Urothelium cell line (cell line): ENCODE data around the gene KRT3.

ENCODE experiments used
- DNase-seq: peaks from one replicate; pipeline ENCODE4 v3.0.0; 2011; ENCODE audit warnings: low spot score, mixed read lengths
- FAIRE-seq: peaks from 2 replicates; lab custom pipeline; 2011; peaks lifted over from hg19 to GRCh38; lab: Jason Lieb, UNC

Gene KRT3

DNA sequence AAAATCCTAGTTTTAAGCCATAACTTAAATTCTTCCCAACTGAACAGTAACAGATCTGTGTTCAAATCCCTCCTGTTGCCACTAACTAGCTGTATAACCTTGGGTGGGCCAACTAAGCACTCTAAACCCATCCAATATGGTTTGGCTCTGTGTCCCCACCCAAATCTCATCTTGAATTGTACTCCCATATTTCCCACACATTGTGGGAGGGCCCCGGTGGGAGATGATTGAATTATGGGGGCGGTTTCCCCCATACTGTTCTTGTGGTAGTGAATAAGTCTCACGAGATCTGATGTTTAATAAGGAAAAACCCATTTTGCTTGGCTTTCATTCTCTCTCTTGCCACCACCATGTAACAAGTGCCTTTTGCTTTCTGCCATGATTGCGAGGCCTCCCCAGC is 19.2 kb upstream of the KRT3 start:
- FAIRE-seq, result no peak
- DNase-seq, result no peak

- FAIRE-seq (no peak), DNase-seq (no peak)
These were observed 18.8 kb upstream of the KRT3 start for GRCh38 chr12:52814710-52815155.

- FAIRE-seq (no peak), DNase-seq (no peak)
These were observed 18.2 kb upstream of the KRT3 start, which contains the start of gene KRT4 for GRCh38 chr12:52813885-52814709. TSS of gene KRT4 (minus strand) at chr12:52814116. CDS start at chr12:52814058, 58 bp downstream.

DNA sequence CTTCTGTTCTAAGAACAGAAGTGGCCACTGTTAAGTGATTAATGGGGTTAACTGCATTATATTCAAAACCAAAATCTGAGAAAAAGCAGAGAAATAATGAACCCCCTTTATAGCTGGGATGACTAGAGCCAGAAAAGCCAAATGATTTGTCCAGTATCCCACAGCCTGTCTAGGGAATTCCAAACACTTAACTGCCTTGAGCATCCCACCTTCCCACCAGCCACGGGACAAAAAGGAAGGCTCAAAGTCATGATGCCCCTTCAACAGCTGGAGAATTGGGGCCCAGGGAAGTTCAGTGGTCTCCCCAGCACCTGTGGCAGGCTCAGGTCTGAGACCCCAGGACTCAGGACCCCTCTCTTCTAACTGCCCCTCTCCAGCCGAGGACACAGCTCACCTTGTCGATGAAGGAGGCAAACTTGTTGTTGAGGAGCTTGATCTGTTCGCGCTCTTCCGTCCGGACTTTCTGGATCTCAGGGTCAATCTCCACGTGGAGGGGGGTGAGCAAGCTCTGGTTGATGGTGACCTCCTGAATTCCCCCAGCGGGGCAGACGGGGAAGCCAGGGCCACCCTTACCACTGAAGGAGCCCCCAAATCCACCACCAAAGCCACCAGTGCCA is 17.4 kb upstream of the KRT3 start:
- DNase-seq (no peak), FAIRE-seq (no peak)

- DNase-seq (no peak), FAIRE-seq (no peak)
These were observed 16.8 kb upstream of the KRT3 start for GRCh38 chr12:52812749-52813148.

DNA sequence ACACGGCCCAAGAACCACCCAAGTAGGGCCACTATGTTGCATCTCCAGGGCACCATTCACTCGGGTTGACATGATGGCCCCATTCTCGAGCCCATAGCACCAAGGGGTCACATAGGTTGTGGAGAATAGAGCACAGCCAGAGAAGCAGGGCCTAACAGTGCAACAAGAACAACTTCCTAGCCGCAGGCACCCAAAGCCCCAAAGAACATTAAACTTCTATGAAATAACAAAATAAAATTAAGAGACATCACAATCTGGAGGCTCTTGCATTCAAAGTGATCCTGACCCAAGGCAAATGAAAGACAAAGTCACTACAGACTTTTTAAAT is 16.1 kb upstream of the KRT3 start:
- DNase-seq (no peak), FAIRE-seq (no peak)

GRCh38 chr12:52811191-52812072 is 15.5 kb upstream of the KRT3 start:
- FAIRE-seq (no peak), DNase-seq (no peak)

DNA sequence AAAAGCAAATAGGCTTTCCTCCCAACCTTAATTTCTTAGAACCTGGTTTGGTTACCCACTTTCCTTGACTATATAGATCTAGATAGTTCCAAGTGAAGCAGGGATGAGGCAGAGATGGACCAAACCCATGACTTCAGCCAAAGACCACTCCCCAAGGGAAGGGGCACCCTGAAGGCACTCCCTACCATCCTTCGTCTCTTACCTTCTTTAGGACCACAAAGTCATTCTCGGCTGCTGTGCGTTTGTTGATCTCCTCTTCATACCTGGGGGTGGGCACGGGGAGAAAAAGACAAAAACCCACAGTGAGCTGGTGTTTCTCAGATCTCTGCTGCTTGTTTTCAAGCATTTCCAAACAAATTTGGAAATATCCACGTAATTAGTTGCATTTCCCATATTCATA is 14.6 kb upstream of the KRT3 start:
- no peak for DNase-seq
- FAIRE-seq, result no peak

DNA sequence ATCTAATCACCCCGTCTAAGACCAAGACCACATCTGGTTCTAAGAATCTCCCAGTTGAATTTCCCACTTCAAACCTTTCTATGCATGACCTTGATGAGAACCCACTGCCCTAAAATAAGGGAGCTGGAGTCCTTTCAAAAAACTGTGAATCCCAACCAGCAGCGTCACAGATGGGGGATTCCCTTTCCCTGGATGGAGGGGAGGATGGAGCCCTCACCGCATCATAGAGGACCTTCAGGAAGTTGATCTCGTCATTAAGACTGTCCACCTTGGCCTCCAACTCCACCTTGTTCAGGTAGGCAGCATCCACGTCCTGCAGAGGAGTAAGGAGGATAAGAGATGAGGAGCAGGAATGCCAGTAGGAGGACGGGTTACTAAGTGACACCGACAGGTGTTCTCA is 13.2 kb upstream of the KRT3 start:
- DNase-seq (no peak), FAIRE-seq (no peak)

DNA sequence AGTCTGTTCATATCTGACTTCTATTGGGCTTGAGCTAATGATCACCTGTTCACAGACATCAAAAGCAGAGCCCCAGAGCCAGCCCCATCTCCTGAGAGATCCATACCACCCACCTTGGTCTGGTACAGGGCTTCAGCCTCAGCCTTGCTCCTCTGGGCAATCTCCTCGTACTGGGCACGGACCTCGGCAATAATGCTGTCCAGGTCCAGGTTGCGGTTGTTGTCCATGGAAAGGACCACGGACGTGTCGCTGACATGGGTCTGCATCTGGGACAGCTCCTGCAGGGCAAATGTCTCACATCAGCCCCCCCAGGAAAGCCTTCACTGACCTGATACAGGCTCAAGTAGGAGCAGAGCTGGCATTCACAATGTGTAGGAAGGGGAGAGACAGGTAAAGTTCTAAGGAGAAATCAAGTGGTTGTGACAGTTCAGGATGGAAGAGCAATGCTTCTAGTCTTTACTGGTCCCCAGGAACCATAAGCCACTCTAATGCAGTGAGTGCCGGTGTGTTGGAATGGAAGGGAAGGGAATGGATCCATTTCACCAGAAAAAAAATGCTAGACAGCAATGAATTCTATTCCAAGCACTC is 12.8 kb upstream of the KRT3 start:
- no peak for FAIRE-seq
- DNase-seq, result no peak

- no peak for FAIRE-seq
These were observed 11.9 kb upstream of the KRT3 start for GRCh38 chr12:52807544-52808470.

DNA sequence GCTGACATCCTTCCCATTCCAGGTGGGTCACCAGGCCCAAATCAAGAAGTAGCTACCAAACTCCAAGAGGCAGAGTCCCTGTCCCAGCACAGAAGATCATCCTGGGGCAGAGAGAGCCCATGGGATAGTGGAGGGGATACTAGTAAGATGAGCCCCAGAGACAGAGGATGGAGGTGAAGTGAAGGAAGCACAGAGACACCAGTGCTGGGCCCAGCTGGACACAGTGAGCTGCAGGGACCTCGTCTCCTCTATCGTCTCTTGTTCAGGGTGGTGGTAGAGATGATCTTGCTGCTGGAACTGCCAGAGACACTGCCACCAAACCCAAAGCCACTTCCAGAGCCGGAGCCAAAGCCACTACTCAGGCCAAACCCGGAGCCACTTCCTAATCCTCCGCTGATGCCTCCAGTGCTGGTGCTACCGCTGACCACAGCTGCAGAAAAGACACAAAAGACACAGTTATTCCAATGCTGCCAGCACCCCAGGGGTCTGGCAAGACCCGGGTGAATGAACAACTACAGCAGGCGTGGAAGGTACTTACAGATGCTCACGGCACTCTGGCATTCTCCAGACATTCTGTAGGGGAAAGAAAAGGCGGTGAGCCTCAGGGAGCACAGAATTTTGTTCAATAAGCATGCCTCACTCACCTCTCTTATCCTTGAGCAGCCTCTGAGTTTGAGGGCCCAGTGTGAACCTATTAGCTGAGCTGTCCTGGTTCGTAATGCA is 11.1 kb upstream of the KRT3 start:
- no peak for DNase-seq
- FAIRE-seq, result no peak

More at GRCh38 chr12:52807544-52808470, 11.9 kb upstream of the KRT3 start:
- DNase-seq, result no peak

DNA sequence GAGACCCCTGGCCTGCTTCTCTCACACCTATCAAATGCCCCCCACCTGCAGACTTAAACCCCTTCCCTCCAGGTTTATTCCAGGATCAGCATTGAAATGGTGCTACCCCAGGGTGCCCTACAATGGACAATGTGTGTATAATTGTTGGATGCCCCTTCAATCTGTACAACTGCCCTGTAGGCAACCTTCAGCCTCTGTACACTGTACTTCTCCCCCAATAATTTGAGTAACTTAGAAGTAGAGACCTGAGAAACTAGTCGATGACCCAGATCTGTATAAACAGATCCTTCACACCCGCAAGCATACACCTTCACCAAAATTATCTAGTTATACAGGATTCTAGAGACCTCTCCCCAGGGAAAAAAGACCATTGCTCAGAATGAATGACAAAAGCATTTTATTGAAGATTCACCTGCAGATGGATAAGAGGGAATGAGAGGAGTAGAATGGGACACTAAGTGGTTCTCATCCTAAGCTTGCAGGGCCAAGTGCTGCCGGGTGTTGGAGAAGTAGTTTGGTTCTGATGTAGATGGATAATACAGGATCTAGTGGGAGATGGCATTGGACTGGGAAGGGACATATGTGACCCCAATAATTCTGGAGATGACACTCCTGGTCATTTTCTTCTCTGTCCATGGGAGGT is 10.4 kb upstream of the KRT3 start:
- DNase-seq (no peak), FAIRE-seq (no peak)

- FAIRE-seq, result no peak
These were observed 9.8 kb upstream of the KRT3 start for GRCh38 chr12:52805739-52806138.

DNA sequence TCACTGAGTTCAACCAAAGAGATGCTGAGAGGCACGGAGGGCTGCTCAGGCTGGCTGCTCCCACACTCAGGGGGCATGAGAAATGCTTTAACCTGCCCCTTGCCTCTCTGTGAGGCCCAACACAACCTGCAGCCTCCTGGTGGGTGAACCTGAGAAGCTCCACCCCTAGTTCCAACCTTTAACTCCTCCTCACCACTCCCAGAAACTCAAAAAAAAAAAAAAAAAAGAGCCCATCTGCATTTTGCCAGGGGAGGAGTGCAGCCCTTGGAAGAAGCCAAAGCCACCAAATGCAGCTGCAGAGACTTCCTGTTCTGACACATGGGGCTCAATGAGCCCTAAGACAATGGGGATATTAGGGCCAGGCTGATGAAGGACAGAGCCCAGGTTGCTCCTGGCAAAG is 9.1 kb upstream of the KRT3 start:
- DNase-seq, result no peak
- FAIRE-seq, result no peak

More at GRCh38 chr12:52805739-52806138, 9.8 kb upstream of the KRT3 start:
- no peak for DNase-seq

DNA sequence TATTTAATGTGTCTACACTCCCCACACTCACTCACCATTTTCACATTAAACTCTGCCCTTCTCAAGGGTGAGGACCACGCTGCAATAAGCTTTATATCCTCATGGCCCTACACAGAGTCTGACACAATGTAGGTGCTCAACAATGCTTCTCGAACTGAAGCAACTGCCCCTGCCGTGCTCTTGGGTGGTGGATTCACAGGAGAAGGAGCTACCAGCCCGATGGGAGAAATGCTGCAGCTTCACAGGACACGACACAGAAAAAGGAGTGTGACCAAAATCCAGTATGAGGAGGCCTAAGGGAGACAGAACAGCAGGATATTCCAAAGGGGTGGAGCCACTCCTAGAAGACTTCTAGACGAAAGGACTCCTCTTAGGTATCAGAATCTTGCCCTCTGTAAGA is 6.5 kb upstream of the KRT3 start:
- DNase-seq, result no peak
- FAIRE-seq, result no peak

GRCh38 chr12:52801773-52802172 is 5.9 kb upstream of the KRT3 start:
- DNase-seq, result no peak
- FAIRE-seq, result no peak

- no peak for DNase-seq
- FAIRE-seq, result no peak
These were observed 4.5 kb upstream of the KRT3 start for GRCh38 chr12:52800259-52800917.
